Esophagus squamous epithelium (tissue), 5 donors: ENCODE measurements around the gene ANKS1A. TPM values are rescaled to one million over a fixed set of nuclear protein-coding genes. Genes with fewer than 3 reads are reported as not detected.

Experiments used
- DNase-seq: peaks from one replicate; lab custom pipeline; 2025; lab: John Stamatoyannopoulos, UW
- H3K27ac ChIP-seq, 4 donors: fragments of 200-600 bp; sonication (generic); one replicate each; pipeline ENCODE4 v1.5.1; 2016 to 2019; ENCODE audit warnings: mild to moderate bottlenecking in 1 of 4
- H3K27me3 ChIP-seq, 4 donors: fragments of 200-600 bp; sonication (generic); 1 replicate in 3 of 4; 2 replicates in 1 of 4; pipeline versions ENCODE4 v1.5.1 to v1.6.0; 2017 to 2021; ENCODE audit warnings: antibody characterized with exemption in 1 of 4
- H3K36me3 ChIP-seq, 3 donors: fragments of 200-600 bp; sonication (generic); one replicate each; pipeline ENCODE4 v1.5.1; 2016 to 2019
- H3K4me1 ChIP-seq, 3 donors: fragments of 200-600 bp; sonication (generic); one replicate each; pipeline ENCODE4 v1.5.1; 2017 to 2019
- H3K4me3 ChIP-seq, 4 donors: fragments of 200-600 bp; sonication (generic); 1 replicate in 3 of 4; 2 replicates in 1 of 4; pipeline ENCODE4 v1.5.1; 2016 to 2019; ENCODE audit warnings: mild to moderate bottlenecking in 2 of 4, moderate library complexity in 1 of 4
- H3K9me3 ChIP-seq, 3 donors: fragments of 200-600 bp; sonication (generic); one replicate each; pipeline ENCODE4 v1.5.1; 2016 to 2019
- CTCF ChIP-seq, 6 experiments: fragments of 450-650 bp in 4 of 6; fragments of 200-600 bp in 2 of 6; sonication (generic) in 2 of 6; IDR thresholded peaks; one replicate each; pipeline ENCODE4 v1.5.1; 2016 to 2019; ENCODE audit warnings: antibody characterized with exemption in 6 of 6, mild to moderate bottlenecking in 4 of 6, moderate library complexity in 4 of 6
- POLR2A ChIP-seq, 4 donors: fragments of 450-650 bp; IDR thresholded peaks; one replicate each; pipeline ENCODE4 v1.6.1; 2017; ENCODE audit warnings: antibody characterized with exemption in 4 of 4, mild to moderate bottlenecking in 4 of 4, moderate library complexity in 3 of 4
- WGBS, 2 donors: methylation state at CpG; one replicate each; pipeline ENCODE4 v1.1.5; 2018; 5-methylcytosine and 5-hydroxymethylcytosine counted together
- intact Hi-C: fragments of 100-400 bp; cut with DNase I; formaldehyde crosslinking; loops from one replicate; pipeline ENCODE4 v1.15.0; 2022
- total RNA-seq, 4 donors: library from RNA; depleted of rRNA; stranded (reverse); fragments of >200 nt; gene quantifications; one replicate each; pipeline ENCODE4 v1.1.0, GENCODE V29; 2016
- donor health status: DM: yes; HTN: yes; CAD: no.

The ANKS1A gene
- total RNA-seq, 4 donors from 2014 or later = 12.6 to 27.1 (median 17.5) TPM

DNA sequence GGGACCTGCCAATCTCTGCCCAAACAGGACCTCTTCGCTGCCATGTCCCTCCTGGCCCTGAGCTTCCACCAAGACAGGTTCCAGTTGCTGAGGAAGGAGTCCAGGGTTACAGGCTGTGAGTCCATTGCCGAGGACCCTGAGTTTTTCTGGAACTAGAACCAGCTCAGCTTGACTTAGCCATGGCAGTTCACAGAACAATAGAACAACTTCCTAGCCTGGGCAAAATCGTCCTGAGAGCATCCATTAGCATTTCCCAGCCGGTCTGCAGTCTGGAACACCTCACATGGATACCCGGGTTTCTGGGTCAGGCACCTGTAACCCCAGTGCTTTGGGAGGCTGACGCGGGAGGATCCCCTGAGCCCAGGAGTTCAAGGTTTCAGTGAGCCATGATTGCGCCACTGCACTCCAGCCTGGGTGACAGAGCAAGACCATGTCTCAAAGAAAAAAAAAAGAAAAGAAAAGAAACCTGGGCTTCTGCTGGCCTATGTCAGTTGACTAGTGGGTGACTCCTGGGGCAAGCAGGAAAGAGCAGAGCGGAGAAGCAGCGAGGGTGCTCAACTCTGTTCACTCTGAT lies 161.8 kb downstream of the ANKS1A start:
- TF ChIP-seq POLR2A (IDR thresholded peaks at IDR 0.05) (no peak), CTCF (IDR thresholded peaks at IDR 0.05) (no peak)
- Histone ChIP-seq H3K36me3 (peaks cover 0 to 49% (median 8%) of the 10 kb centered on the region in 3 donors), H3K4me3 (no peak overlapping the region), H3K27me3 (no peaks in the 10 kb centered on the region), H3K27ac (peak overlapping the region; percentile 43 to 92 (median 82)), H3K4me1 (peaks cover 42 to 83% (median 64%) of the 10 kb centered on the region in 3 donors), H3K9me3 (no peaks in the 10 kb centered on the region)
- DNase-seq = no peak
- 79 to 89% methylated on average over 5 to 6 of the region's 10 CpGs for WGBS, 2 donors
- intact Hi-C loops = no loop called here

GRCh38 chr6:35051396-35051795 lies 162.3 kb downstream of the ANKS1A start:
- no peak for TF ChIP-seq CTCF (IDR thresholded peaks at IDR 0.05)
- TF ChIP-seq POLR2A (IDR thresholded peaks at IDR 0.05) = no peak
- Histone ChIP-seq H3K4me1 (peaks cover 39 to 77% (median 59%) of the 10 kb centered on the region in 3 donors), H3K27me3 (no peaks in the 10 kb centered on the region), H3K9me3 (no peaks in the 10 kb centered on the region), H3K27ac (peak overlapping the region in 2 of 4 donors; percentile 82), H3K36me3 (peaks cover 0 to 55% (median 8%) of the 10 kb centered on the region in 3 donors), H3K4me3 (no peak overlapping the region)
- DNase-seq = no peak
- intact Hi-C loops = no loop called here
- WGBS, 2 donors = 94 to 95% methylated on average over 7 of the region's 7 CpGs

DNA sequence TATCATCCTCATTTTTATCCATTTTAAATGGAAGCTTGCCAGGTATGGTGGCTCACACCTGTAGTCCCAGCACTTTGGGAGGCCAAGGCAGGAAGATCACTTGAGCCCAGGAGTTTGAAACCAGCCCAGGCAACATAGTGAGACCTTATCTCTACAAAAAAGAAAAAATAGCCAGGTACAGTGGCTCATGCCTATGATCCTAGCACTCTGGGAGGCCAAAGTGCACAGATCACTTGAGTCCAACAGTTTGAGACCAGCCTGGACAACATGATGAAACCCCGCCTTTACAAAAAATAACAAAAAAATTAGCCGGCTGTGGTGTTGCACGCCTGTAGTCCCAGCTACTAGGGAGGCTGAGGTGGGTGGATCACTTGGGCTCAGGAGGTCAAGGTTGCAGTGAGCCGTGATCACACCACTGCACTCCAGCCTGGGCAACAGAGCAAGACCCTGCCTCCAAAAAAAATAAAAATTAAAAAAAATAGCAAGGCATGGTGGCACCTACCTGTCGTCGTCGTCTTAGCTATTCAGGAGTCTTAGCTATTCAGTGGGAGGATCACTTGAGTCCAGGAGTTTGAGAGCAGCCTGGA lies 163.0 kb downstream of the ANKS1A start:
- H3K4me1 ChIP-seq = peaks cover 32 to 75% (median 52%) of the 10 kb centered on the region in 3 donors
- DNase-seq = no peak
- intact Hi-C loops = no loop called here
- no peak for TF ChIP-seq POLR2A (IDR thresholded peaks at IDR 0.05)
- no peak for TF ChIP-seq CTCF (IDR thresholded peaks at IDR 0.05)
- 81 to 85% methylated on average over 6 to 7 of the region's 7 CpGs for WGBS, 2 donors
- no peaks in the 10 kb centered on the region for H3K9me3 ChIP-seq
- no peaks in the 10 kb centered on the region for H3K27me3 ChIP-seq
- H3K27ac ChIP-seq = peak overlapping the region; percentile 15 to 82 (median 64)
- no peak overlapping the region for H3K4me3 ChIP-seq
- H3K36me3 ChIP-seq = peaks cover 0 to 62% (median 8%) of the 10 kb centered on the region in 3 donors

DNA sequence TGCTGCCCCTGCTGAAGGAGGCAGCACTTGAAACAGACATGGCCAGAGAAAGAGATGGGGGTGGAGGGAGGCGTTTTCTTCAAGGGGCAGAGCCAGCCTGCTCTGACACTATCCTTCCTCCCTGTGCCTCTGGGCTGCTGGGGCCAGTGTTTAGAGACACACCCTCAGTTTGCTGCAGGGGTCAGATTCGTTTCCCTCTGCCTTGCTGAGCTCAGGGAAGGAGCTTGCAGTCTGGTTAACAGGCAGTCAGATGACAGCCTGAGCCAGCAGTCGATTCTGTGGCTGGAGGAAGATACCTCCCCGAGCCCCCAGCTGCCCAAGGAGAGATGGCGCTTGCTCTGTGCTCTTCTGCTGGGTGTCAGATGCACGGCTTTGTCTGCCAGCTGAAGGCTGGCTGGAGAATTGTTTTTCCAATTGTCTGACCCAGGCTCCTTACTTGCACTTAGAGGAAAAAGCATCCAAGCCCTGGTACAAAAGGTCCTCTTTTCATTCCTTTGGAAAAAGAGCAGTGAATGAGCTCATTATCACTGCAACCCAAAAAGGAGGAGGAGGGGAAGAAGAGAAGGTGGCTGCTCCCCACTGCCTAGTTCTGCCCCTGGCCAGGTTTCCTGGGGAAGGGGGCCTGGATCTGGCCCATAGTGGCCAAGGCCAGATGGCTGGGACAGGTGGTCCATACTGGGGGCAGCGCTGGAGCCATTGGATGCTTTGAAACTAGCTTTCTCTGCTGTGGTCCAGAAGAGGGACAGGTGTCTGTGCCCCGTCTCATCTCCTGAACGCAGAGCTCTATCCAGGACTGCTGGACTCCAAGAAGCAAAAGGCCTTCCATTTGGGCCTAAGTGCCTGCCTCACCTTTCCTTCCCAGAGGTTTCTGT lies 163.9 kb downstream of the ANKS1A start:
- Histone ChIP-seq H3K4me1 (peaks cover 24 to 72% (median 43%) of the 10 kb centered on the region in 3 donors), H3K36me3 (peaks cover 0 to 70% (median 12%) of the 10 kb centered on the region in 3 donors), H3K27ac (peak overlapping the region; percentile 63 to 88 (median 82)), H3K27me3 (no peaks in the 10 kb centered on the region), H3K4me3 (peak overlapping the region in 1 of 4 donors; percentile 3), H3K9me3 (no peaks in the 10 kb centered on the region)
- peak in 1 of 4 donors; percentile 23 for TF ChIP-seq POLR2A (IDR thresholded peaks at IDR 0.05)
- no peak for TF ChIP-seq CTCF (IDR thresholded peaks at IDR 0.05)
- no peak for DNase-seq
- intact Hi-C loops = no loop called here
- 72 to 83% methylated on average over 4 to 6 of the region's 9 CpGs for WGBS, 2 donors
